ENCODE measurements around the gene OR5P2. TPM values are rescaled to one million over a fixed set of nuclear protein-coding genes. Genes with fewer than 3 reads are reported as not detected.

OR5P2 gene
- total and polyA plus RNA-seq, 2 of the 8 experiments (the other 6 are each of a cell fraction or from before 2014, with no cell fraction given) = 0.08 TPM; not detected in 1

Other genes with a start within 250 kb of the OR5P2 start
- gene CYB5R2, start 123.4 kb downstream of the OR5P2 start, total RNA-seq (2021; fragmentation: NEBNext Ultra II Directional; extraction: Animal tissue kit (Norgen Biotek cat#: 25700)) = 50.4 and 53.0 TPM in 2 replicates
- 51.5 and 55.9 TPM in 2 replicates for gene CYB5R2, start 123.4 kb downstream of the OR5P2 start, polyA plus RNA-seq (2011; rRNA removed)
- 0.78 and 1.1 TPM in 2 replicates for gene OVCH2, start 90.5 kb downstream of the OR5P2 start, total RNA-seq (2021; fragmentation: NEBNext Ultra II Directional; extraction: Animal tissue kit (Norgen Biotek cat#: 25700))
- gene OVCH2, start 90.5 kb downstream of the OR5P2 start, polyA plus RNA-seq (2011; rRNA removed) = 0.03 TPM in 1 of 2 replicates, not detected in the other
- gene OR5P3, start 33.9 kb upstream of the OR5P2 start, total RNA-seq (2021; fragmentation: NEBNext Ultra II Directional; extraction: Animal tissue kit (Norgen Biotek cat#: 25700)) = 0.27 TPM in 1 of 2 replicates, not detected in the other
- gene OR5P3, start 33.9 kb upstream of the OR5P2 start, polyA plus RNA-seq (2011; rRNA removed) = 0.14 TPM in 1 of 2 replicates, not detected in the other
- gene OR10A6, start 134.3 kb upstream of the OR5P2 start, total RNA-seq (2021; fragmentation: NEBNext Ultra II Directional; extraction: Animal tissue kit (Norgen Biotek cat#: 25700)) = not detected in 2 replicates
- gene OR10A6, start 134.3 kb upstream of the OR5P2 start, polyA plus RNA-seq (2011; rRNA removed) = not detected in 2 replicates
- gene OR10A3, start 144.8 kb upstream of the OR5P2 start, total RNA-seq (2021; fragmentation: NEBNext Ultra II Directional; extraction: Animal tissue kit (Norgen Biotek cat#: 25700)) = not detected in 2 replicates
- not detected in 2 replicates for gene OR10A3, start 144.8 kb upstream of the OR5P2 start, polyA plus RNA-seq (2011; rRNA removed)
- 0.31 and 0.71 TPM in 2 replicates for gene NLRP10, start 168.5 kb upstream of the OR5P2 start, total RNA-seq (2021; fragmentation: NEBNext Ultra II Directional; extraction: Animal tissue kit (Norgen Biotek cat#: 25700))
- gene NLRP10, start 168.5 kb upstream of the OR5P2 start, polyA plus RNA-seq (2011; rRNA removed) = 0.16 TPM in 1 of 2 replicates, not detected in the other
- gene EIF3F, start 190.4 kb upstream of the OR5P2 start, total RNA-seq (2021; fragmentation: NEBNext Ultra II Directional; extraction: Animal tissue kit (Norgen Biotek cat#: 25700)) = 385 and 388 TPM in 2 replicates
- gene EIF3F, start 190.4 kb upstream of the OR5P2 start, polyA plus RNA-seq (2011; rRNA removed) = 222 and 469 TPM in 2 replicates